HG02610 (cell line): Measurements from ENCODE around the gene IL4I1.
"Not testable (repeated sequence)": the region's sequence is repeated elsewhere in the genome, so short reads cannot be mapped to it uniquely, and the experiment has no call there.

Source experiments
- ATAC-seq: cut with Tn5 transposase; IDR thresholded peaks from one replicate; pipeline ENCODE4 v1.9.1; 2021; ENCODE audit warnings: mild to moderate bottlenecking, moderate library complexity; ENCODE audit not compliant: unreplicated experiment

The IL4I1 gene

DNA sequence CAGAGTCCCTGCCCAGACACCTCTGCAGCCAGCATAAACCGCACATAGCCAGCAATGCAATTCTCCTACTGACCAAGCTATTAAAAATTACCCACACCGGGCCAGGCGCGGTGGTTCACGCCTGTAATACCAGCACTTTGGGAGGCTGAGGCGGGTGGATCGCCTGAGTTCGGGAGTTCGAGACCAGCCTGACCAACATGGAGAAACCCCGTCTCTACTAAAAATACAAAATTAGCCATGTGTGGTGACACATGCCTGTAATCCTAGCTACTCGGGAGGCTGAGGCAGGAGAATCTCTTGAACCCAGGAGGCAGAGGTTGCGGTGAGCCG, 28.2 kb upstream of the IL4I1 start:
- ATAC-seq, result not testable (repeated sequence)

DNA sequence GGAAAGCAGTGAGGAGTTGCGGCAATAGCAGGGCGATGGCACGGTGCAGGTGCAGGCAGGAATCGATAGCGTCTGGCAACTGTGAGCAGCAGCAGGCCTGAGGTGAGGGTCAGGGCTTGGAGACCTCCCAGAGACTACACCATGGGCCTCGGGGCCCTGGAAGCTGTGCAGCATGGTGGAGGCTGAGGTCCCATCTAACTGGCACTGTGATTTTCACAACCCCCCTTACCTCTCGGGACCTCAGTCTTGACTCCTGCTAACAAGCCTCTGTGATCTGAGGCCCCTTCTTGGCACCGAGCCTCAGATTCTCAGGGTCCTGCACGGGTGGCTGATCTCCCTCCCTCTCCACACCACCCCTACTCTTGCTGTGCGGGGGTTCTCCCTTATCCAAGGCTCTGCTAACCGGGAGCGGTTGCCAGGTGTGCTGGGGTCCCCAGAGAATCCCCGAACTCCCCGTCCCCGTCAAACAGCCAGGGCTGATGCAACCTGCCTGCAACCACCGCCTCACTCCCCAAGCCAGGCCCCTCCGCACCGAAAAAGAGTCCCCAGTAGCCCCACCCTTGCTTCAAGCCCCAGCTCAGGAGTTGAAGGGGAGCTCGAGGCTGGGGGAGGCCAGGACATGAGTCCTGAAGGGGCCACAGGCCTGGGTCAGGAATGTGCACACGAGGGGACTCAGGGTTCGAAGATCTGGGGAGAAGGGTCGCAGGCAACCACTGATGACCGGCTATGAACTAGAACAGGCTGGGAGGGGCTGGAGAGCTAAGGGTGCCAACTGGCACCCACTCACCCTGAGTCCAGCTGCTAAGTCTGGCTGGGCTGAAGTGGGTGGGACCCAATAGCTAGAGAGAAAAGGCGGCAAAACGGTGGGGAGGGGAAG, 27.6 kb upstream of the IL4I1 start:
- no peak for ATAC-seq

DNA sequence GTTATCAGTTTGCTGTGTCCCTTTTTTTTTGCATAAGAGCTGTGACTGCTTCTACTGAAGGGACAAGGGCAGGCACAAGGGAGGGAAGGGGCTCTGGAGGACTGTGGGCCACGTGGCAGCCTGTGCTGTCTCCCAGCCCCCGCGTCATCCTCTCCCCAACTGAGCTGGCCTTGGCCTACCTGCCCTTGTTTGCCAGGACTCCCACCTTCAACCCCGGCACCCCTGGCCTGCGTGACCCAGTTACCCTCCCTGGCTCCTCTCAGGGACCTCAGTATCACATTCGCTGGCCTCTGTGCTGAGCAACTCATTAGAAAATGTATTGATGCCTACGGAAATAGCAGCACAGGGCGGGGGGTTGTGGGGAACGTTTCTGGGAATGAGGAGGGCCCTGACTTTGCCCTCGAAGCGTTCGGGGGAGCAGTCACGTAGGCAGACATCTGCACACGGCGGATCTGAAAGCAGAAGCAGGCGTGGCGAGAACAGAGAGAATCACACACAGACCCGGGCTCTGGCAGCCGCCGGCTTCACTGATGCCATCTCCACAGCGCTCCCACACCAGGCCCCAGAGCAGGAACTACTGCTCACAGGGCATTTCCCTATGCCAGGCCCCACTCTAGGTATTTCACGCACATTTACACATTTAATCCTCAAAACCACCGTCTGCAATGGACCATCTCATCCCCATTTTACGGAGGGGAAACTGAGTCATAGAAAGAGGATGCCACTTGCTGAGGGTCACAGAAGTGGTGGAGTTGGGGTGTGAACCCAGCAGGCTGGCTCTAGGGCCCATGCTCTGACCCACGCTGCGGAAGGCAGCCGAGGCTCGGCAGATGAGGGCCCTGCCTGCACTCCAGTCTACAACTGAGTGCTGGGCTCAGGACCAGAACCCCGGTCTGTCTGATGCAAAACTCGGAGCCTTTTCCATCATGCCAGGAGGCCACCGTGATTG, 26.6 kb upstream of the IL4I1 start:
- no peak for ATAC-seq

DNA sequence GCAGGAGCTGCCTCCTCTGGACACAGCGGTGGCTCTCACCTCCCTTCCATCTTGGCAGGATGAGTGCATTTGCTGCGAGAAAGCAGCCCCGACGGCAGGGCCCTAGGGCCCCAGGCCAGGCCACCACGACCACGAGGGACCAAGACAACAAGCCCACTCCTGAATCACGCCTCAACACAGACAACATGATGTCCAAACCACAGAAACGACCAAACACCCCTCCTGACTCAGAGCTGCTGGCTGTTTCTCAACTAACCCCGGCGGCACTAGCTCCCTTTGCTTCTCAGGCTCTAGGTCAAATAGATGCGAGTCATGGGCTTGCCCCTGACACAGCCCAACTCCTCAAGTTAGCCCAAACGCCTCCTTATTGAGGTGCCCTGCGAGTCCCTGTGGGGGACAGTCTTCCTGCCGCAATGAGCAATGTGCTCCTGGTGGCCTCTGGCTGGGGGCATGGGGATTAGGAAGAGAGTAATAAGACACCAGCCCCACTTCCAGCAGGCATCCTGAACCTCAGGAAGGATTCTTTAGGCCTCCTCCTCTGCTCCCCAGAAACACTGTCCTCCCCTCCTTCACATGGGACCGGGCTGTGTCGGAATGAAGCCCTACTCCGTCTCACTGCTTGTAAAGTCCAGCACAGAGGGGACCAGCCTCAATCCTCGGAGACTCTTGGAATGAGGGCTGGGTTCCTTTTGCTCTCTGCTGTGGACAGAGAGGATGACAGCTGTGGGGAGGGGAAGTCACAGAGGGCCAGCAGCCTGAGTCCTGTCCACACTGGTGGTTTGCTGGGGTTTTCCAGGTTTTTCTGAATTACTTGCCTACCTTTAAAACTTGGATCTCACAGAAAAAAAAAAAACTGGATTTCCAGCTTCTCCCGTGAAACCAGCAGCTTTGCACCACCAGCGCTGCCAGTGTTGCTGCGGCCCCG, 25.4 kb upstream of the IL4I1 start:
- no peak for ATAC-seq

DNA sequence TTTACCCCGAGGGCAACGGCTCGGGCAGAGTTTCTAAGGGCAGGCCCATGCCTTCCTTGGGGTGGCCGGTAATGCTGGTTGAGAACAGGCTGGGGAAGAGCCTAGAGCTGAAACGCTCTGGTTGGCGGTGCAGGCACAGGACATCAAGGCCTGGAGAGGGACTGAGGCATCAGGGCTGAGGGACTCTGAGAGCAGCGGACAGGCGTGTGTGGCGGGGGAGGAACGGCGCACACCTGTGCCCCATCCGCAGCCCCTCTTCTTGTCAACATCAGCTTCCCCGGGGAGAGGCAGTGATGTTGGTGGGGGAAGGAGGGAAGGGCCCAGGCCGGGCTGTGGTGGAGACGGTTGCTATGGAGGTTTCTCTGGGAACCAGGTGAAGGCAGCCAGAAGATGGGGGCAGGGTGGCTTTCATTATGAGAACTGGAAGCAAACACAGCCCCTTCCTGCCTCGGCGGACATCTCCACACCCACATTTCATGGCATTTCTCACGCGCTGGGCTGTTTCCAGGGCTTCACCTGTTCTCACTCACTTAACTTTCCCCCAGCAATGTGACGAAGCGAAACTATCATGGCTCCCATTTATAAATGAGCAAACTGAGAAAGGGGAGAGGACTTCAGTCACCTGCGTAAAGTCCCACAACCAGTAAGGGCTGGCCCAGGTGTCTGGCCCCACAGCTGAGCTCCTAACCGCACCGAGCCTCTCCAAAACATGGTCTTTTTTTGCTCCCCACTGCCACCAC, 24.1 kb upstream of the IL4I1 start:
- no peak for ATAC-seq

DNA sequence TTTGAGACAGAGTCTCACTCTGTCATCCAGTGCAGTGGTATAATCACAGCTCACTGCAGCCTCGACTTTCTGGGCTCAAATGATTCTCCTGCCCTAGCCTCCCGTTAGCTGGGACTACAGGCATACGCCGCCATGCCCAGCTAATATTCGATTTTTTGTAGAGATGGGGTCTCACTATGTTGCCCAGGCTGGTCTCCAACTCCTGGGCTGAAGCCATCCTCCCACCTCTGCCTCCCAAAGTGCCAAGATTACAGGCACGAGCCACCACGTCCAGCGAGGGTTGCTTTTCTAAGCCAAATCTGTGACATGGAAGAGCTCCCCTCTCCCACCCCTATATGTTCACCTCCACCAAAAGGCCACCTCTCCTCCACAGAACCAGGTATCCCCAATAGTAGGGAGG, 21.4 kb upstream of the IL4I1 start:
- ATAC-seq, result no peak

DNA sequence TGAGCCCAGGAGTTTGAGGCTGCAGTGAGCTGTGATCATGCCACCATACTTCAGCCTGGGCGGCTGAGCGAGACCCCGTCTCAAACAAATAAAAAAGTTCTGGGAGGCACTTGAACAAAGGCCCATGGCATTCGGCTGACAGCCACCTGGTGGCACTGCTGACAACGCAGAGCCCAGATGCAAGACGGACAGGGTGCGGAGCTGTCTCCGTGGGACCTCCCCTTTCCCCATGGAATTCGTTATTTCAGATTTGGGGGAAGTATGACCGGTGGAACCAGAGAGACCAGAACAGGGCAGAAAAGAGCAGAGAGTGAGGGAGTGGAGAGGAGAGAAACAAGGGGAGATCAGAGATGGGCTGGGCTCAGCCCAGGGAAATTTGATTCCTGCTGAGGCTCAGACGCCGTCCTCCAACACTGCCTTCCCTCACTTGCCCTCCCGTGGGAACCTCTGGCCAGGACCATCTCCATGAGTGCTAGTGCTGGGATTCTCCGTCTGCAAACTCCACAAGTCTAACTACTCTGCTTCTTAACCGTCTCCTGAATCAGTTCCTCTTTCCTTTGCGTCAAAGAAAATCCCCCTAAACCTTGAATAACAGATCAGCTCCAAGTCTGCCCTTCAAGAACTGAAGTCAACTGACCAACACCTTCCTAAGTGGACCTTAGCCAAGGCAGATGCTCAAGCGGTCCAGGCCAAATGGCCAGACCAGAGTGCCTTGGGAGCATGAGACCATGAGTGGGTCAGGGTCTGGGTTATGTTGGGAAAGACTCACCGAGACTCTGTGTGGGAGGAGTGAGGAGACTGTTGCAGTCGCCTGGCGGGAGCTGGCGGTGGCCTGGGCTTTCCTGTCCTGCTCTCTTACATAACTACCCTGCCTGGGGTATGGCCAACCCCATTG, 20.4 kb upstream of the IL4I1 start:
- no peak for ATAC-seq

DNA sequence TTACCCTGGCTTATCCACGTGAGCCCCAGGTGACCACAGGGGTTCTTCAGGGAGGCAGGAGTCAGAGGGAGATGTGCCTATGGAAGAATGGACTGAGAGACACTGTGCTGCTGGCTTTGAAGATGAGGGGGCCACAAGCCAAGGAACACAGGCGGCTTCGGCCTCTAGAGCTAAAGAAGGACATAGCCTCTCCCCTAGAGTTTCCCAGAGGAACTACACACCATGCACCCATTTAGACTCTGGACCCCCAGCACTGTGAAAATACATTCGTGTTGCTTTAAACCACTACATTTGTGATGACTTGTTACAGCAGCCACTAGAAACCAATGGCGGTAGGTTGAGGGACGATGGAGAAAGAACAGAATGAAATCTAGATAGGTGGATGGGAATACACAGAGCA, 18.6 kb upstream of the IL4I1 start:
- no peak for ATAC-seq

DNA sequence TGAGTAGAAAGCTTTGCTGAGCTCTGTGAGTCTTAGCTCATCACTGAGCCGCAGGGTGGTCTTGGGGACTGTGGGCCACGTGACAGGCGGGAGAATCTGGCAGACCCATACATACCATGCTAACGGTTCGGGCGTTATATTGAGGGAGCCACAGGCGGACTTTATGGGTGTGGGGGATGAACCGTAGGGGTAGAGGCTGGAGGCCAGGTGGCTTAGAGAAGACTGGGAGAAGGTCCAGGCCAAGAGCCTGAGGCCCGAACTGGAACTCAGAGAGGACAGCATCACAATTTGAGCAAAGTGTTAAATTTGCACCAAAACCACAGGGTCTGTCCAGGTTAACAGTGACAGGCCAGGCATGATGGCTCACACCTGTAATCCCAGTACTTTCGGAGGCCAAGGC, 17.0 kb upstream of the IL4I1 start:
- no peak for ATAC-seq

DNA sequence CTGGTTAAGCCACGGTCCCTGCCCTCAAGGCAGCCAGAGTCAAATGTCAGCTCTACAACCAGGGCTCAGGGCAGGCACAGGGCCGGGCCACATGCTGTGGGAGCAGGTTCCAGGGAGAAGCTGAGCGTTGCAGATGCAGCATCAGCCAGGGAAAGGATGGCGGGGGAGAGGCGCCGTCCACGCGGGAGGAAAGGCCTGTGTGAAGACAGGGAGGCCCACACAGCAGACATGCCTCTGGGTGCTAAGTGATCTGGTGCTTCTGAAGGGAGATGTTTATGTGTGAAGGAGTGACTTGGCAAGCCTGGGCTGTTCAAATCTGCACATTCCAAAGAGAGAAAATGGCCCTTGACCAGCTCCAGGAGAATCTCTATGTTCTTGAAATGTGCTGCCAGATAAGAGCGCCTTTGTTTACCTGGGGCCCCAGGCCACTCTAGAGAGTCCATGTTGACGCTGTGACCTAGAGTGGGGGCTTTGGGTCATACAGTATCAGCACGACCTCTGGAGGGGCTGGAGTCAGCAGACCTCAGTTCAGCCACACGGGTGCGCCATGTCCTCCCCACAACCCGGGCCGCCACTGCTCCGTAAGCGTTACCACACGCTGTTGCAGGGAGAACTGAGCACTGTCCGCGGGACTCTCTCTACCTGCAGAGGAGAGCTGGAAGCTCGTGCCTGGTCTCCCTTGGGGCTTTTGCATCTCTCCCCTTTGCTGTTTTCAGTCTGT, 16.4 kb upstream of the IL4I1 start:
- no peak for ATAC-seq

DNA sequence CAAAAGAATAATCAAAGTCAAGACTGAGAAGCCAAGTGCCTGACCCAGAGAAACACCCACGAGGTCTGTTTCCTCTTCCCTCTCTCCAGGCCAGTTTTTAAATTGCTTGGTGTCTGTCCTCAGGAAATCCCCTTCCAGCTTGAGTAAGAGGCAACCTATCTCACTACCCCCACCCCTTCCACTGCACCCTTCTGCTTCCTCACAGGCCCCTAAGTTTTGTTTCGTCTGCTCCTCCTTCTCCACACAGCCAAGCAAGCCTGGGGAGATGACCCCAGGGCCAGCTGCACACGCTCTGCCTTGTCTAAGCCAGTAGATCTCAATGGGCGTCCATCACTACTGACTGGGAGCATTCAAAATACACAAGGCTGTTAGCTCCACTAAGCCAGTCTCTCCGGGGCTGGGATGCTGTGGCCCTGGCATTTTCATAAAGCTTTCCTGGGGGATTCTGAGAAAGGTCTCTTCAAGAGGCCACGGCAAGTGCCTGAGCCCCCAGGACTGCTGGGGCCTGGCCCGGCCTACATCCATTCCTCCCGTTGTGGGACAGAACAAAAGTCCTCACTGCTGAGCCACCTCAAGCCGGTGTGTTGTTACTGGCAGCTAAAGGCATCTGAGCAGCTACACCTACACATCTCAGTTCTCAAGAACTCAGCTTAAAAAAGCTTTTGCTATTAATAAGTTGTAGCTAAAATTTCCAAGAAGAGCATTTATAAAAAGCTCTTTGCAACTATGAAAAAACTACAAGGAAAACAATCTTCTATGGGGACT, 14.9 kb upstream of the IL4I1 start:
- peak; percentile 40 for ATAC-seq

DNA sequence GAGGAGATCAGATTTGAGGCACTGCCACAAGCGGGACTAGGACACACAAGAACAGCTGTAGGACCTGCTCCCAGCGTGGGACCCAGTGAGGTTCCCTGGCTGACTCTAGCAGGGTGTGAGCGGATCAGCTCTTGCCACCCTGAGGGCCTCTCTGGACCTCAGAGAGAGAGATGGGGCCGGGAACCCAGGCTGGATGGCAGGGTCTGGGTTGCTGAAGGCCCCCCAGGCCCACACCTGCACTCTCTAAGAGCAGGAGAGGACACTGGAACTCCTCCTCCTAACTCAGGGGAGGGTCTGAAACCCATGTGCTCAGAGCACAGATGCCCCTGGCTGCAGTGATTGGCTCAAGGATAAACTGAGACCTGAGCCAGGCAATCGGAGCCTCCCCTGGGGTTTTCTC, 13.5 kb upstream of the IL4I1 start:
- ATAC-seq, result no peak

DNA sequence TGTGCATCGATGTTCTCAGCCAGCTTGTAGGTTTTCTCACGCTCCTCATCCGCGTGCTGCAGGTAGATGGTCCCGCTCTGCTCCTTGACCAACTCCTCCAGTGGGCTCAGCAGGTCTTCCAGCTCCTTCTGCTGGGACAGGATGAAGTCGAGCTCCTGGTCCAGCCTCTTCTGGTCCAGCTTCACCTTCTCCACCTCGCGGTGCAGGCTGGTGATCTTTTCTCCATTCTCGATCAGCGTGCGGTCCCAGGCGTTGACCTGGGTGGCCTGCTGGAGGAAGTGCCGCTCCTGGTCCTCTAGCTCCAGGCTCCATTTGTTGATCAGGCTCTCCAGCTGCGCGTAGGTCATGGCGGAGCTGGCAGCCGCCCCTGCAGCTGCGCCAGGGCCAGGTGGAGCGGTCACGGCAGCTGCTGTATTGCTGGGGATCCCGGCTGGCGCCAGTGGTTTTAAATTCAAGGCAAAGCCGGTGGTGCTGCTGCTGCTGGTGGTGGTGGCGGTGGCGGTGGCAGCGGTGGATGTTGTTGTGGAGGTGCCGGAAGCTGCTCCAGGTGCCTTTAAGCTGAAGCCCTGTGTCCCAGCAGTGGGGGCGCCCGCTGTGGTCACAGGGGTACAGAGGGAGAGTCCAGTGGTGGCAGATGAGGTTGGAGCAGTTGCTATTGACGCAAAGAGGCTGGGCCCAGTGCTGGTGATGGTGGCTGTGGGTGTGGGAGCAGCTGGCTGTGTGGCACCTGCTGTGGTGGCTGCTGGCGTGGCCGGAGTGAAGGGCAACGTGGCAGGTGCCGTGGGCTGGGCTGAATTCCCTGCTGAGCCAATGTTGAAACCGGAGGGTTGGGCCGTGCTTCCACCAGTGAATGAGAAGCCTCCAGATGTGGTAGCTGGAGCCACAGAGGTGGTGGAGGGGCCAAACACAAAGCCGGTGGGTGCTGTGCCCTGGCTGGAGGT, 12.1 kb upstream of the IL4I1 start:
- ATAC-seq, result no peak

DNA sequence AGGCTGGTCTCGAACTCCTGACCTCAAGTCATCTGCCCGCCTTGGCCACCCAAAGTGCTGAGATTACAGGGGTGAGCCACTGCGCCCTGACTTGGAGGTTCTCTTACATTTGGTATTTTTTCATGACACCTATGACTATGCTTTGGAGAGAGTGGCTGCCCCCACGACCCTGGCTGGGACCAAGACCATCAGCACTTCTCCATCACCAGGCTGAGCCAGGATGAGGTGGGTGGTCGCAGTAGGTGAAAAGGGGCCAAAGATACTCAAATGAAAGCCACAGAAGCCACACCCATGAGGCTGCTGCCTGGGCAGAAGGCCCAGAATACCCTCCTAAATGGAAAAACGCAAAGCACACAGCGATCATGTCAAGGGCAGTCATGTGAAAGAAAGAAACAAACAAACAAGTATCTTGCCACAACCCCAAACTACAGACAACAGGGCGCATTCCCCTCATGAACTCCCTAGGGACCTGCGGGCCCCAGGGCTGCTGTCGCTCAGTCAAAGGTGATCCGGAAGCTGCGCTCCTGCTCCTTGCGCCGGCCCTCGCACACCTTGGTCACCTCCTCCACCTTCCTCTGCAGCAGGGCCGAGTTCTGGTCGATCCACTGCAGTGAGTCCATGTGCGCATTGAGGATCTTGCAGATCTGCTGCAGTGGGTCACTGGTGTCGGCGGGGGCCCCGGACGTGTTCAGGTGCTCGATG, 11.2 kb upstream of the IL4I1 start:
- ATAC-seq, result no peak

DNA sequence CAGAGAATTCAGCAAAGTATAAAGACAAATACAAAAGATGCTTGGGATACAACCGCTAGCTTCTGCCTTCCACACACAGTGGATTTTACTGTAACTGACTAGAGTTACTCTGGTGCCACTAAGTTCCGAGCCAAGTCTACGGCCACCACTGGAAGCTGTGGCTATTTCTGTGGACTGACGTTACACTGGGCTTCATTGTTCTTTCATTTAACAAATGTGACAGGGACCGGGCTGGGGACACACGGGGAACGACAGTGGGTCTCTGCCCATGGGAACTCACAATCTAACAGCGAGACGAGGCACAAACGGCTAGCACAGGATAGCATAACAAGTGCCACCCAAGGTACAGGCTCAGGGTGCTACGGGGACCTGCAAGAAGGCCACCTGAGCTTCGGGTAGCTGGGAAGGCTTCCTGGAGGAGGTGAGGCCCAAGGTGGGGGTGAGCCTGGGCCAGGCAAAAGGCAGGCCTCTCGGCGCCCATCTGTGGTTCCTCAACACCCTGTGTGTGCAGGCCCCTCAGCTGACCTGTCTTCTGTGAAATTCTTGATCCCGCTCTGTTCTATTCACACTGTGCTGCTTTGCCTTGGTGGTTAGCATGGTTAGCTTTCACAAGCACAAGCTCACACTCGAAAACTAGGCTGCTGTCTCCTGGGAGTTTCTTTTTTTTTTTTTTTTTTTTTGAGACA, 10.3 kb upstream of the IL4I1 start:
- no peak for ATAC-seq

DNA sequence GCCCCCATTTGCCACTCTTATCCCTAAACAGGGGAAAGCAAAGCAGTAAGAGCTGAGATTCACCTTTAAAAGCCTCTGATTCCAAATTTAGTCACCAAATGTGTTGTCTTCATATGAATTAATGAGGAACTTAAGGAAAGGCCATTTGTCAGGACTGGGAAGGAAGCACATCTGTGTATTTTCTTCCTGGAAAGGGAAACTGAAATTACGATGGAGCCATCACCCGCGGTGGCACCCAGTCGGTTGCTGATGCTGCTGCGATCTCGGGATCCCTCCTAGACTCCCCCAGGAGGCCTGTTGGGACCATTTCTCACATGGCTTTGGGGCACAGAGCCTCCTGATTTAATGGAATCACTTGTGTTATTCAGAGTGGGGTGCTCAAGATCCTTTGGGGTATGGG, 7.4 kb upstream of the IL4I1 start:
- ATAC-seq, result no peak
